Trophoblast cell (in vitro differentiated cells and primary cell): ENCODE results near the gene ENTR1.

Source experiments
- DNase-seq, 2 donors: peaks; one replicate each; pipeline ENCODE4 v3.0.0-alpha.2; 2016
- H2AFZ ChIP-seq: 2 replicates; pipeline ENCODE4 v1.6.1; 2013; ENCODE audit warnings: low read length, moderate library complexity, mild to moderate bottlenecking; ENCODE audit not compliant: insufficient read depth, poor library complexity
- H2AK5ac ChIP-seq: 2 replicates; pipeline ENCODE4 v1.6.1; 2013; ENCODE audit warnings: mild to moderate bottlenecking, low read length
- H2BK120ac ChIP-seq: 2 replicates; pipeline ENCODE4 v1.6.1; 2013; ENCODE audit warnings: low read length, mild to moderate bottlenecking, moderate library complexity; ENCODE audit not compliant: insufficient read depth, poor library complexity
- H2BK12ac ChIP-seq: 2 replicates; pipeline ENCODE4 v1.6.1; 2013; ENCODE audit warnings: mild to moderate bottlenecking, low read length, moderate library complexity
- H2BK5ac ChIP-seq: 2 replicates; pipeline ENCODE4 v1.6.1; 2013; ENCODE audit warnings: low read length, low read depth, moderate library complexity, mild to moderate bottlenecking; ENCODE audit not compliant: poor library complexity
- H3K14ac ChIP-seq: 2 replicates; pipeline ENCODE4 v1.6.1; 2013; ENCODE audit warnings: mild to moderate bottlenecking, low read length
- H3K18ac ChIP-seq: 2 replicates; pipeline ENCODE4 v1.6.1; 2013; ENCODE audit warnings: mild to moderate bottlenecking, low read length
- H3K23ac ChIP-seq: 2 replicates; pipeline ENCODE4 v1.6.1; 2013; ENCODE audit warnings: low read length
- H3K27ac ChIP-seq: 2 replicates; pipeline ENCODE4 v1.5.1; 2013; ENCODE audit warnings: low read depth, mild to moderate bottlenecking, inconsistent platforms, low read length, moderate library complexity
- H3K27me3 ChIP-seq: 2 replicates; pipeline ENCODE4 v1.6.1; 2013; ENCODE audit warnings: inconsistent platforms, mild to moderate bottlenecking, low read length, moderate library complexity; ENCODE audit not compliant: insufficient read depth
- H3K36me3 ChIP-seq, 2 experiments: 1 replicate in 1 of 2; 2 replicates in 1 of 2; pipeline ENCODE4 v1.6.1; 2013; ENCODE audit warnings: low read length in 2 of 2, mild to moderate bottlenecking in 2 of 2, moderate library complexity in 1 of 2; ENCODE audit not compliant: insufficient read depth in 2 of 2, control insufficient read depth in 1 of 2
- H3K4ac ChIP-seq: 2 replicates; pipeline ENCODE4 v1.6.1; 2013; ENCODE audit warnings: low read depth, mild to moderate bottlenecking, low read length, moderate library complexity
- H3K4me1 ChIP-seq, 2 experiments: 1 replicate in 1 of 2; 2 replicates in 1 of 2; pipeline ENCODE4 v1.6.1; 2013; ENCODE audit warnings: low read length in 2 of 2, mild to moderate bottlenecking in 2 of 2, moderate library complexity in 1 of 2; ENCODE audit not compliant: insufficient read depth in 2 of 2, control insufficient read depth in 1 of 2
- H3K4me2 ChIP-seq: 2 replicates; pipeline ENCODE4 v1.6.1; 2013; ENCODE audit warnings: inconsistent platforms, mild to moderate bottlenecking, low read length, moderate library complexity
- H3K4me3 ChIP-seq: 2 replicates; pipeline ENCODE4 v1.5.1; 2013; ENCODE audit warnings: mild to moderate bottlenecking, low read depth, low read length, inconsistent platforms
- H3K79me1 ChIP-seq: one replicate; pipeline ENCODE4 v1.6.1; 2013; ENCODE audit warnings: low read length
- H3K79me2 ChIP-seq: 2 replicates; pipeline ENCODE4 v1.6.1; 2013; ENCODE audit warnings: low read length, mild to moderate bottlenecking; ENCODE audit not compliant: control insufficient read depth, insufficient read depth, poor library complexity
- H3K9ac ChIP-seq: 2 replicates; pipeline ENCODE4 v1.6.1; 2013; ENCODE audit warnings: mild to moderate bottlenecking, low read length
- H3K9me3 ChIP-seq: 2 replicates; pipeline ENCODE4 v1.6.1; 2013; ENCODE audit warnings: low read depth, mild to moderate bottlenecking, control low read depth, inconsistent platforms, low read length; ENCODE audit not compliant: insufficient read depth
- H4K12ac ChIP-seq: 2 replicates; pipeline ENCODE4 v1.6.1; 2013; ENCODE audit warnings: low read depth, mild to moderate bottlenecking, low read length, moderate library complexity
- H4K8ac ChIP-seq: 2 replicates; pipeline ENCODE4 v1.6.1; 2013; ENCODE audit warnings: low read depth, mild to moderate bottlenecking, low read length, moderate library complexity
- H4K91ac ChIP-seq: one replicate; pipeline ENCODE4 v1.6.1; 2013; ENCODE audit warnings: low read depth, mild to moderate bottlenecking, low read length, moderate library complexity
- WGBS: extraction: QIAGEN DNeasy Blood & Tissue Kit; methylation state at CpG from one replicate; pipeline ENCODE4 v1.1.7; 2013; ENCODE audit warnings: missing lambda C conversion rate; ENCODE audit not compliant: insufficient read length, insufficient coverage; ENCODE audit errors: extremely low coverage; 5-methylcytosine and 5-hydroxymethylcytosine counted together

ENTR1 gene

GRCh38 chr9:136404801-136405136 is 5.6 kb downstream of the ENTR1 start:
- no peaks in the 10 kb centered on the region for H3K9me3 ChIP-seq
- no peak overlapping the region for H4K91ac ChIP-seq
- H3K4ac ChIP-seq, result no peak overlapping the region
- no peaks in the 10 kb centered on the region for H3K27me3 ChIP-seq
- no peak overlapping the region for H3K27ac ChIP-seq
- no CpG with 5 or more reads among the region's 14 CpGs for WGBS
- peaks cover 5% of the 10 kb centered on the region for H3K79me1 ChIP-seq
- no peak overlapping the region for H3K9ac ChIP-seq
- peaks cover 40 to 43% of the 10 kb centered on the region in 2 experiments for H3K36me3 ChIP-seq
- H3K23ac ChIP-seq, result no peak overlapping the region
- no peak overlapping the region for H3K14ac ChIP-seq
- H2BK120ac ChIP-seq, result no peak overlapping the region
- no peak for DNase-seq
- H4K8ac ChIP-seq, result no peak overlapping the region
- H3K79me2 ChIP-seq, result peaks cover 4% of the 10 kb centered on the region
- H2AK5ac ChIP-seq, result no peak overlapping the region
- H2AFZ ChIP-seq, result no peak overlapping the region
- H2BK5ac ChIP-seq, result no peak overlapping the region
- H3K4me2 ChIP-seq, result no peak overlapping the region
- H2BK12ac ChIP-seq, result no peak overlapping the region
- no peak overlapping the region for H3K4me3 ChIP-seq
- H3K18ac ChIP-seq, result no peak overlapping the region
- H4K12ac ChIP-seq, result no peak overlapping the region
- peaks cover 21 to 23% of the 10 kb centered on the region in 2 experiments for H3K4me1 ChIP-seq

GRCh38 chr9:136403915-136404800 is 6.3 kb downstream of the ENTR1 start:
- Histone ChIP-seq H3K4me3 (no peak overlapping the region), H2BK120ac (no peak overlapping the region)
- no peak for DNase-seq

GRCh38 chr9:136403538-136403914 is 6.9 kb downstream of the ENTR1 start:
- H2AFZ ChIP-seq, result no peak overlapping the region
- H2BK5ac ChIP-seq, result no peak overlapping the region
- no peak overlapping the region for H3K27ac ChIP-seq
- H4K91ac ChIP-seq, result no peak overlapping the region
- H3K4me1 ChIP-seq, result peaks cover 16 to 28% of the 10 kb centered on the region in 2 experiments
- no peak overlapping the region for H2BK120ac ChIP-seq
- H3K36me3 ChIP-seq, result peaks cover 43 to 46% of the 10 kb centered on the region in 2 experiments
- no CpG with 5 or more reads among the region's 5 CpGs for WGBS
- H3K4ac ChIP-seq, result no peak overlapping the region
- H3K27me3 ChIP-seq, result no peaks in the 10 kb centered on the region
- no peak overlapping the region for H3K9ac ChIP-seq
- no peak overlapping the region for H2AK5ac ChIP-seq
- H3K9me3 ChIP-seq, result no peaks in the 10 kb centered on the region
- no peak overlapping the region for H3K4me3 ChIP-seq
- no peak overlapping the region for H3K23ac ChIP-seq
- no peak overlapping the region for H2BK12ac ChIP-seq
- H4K8ac ChIP-seq, result no peak overlapping the region
- DNase-seq, result no peak
- no peak overlapping the region for H3K4me2 ChIP-seq
- H3K79me1 ChIP-seq, result peaks cover 5% of the 10 kb centered on the region
- no peak overlapping the region for H3K18ac ChIP-seq
- no peak overlapping the region for H3K14ac ChIP-seq
- no peak overlapping the region for H4K12ac ChIP-seq
- peaks cover 9% of the 10 kb centered on the region for H3K79me2 ChIP-seq

More at GRCh38 chr9:136403915-136404800, 6.3 kb downstream of the ENTR1 start:
- no peak overlapping the region for H3K23ac ChIP-seq
- no peaks in the 10 kb centered on the region for H3K27me3 ChIP-seq
- H2BK12ac ChIP-seq, result no peak overlapping the region
- H3K79me1 ChIP-seq, result peaks cover 5% of the 10 kb centered on the region
- H2BK5ac ChIP-seq, result no peak overlapping the region
- H2AFZ ChIP-seq, result no peak overlapping the region
- H4K91ac ChIP-seq, result no peak overlapping the region
- H3K9ac ChIP-seq, result no peak overlapping the region
- no peak overlapping the region for H3K4me2 ChIP-seq
- no peaks in the 10 kb centered on the region for H3K9me3 ChIP-seq
- peaks cover 40 to 43% of the 10 kb centered on the region in 2 experiments for H3K36me3 ChIP-seq
- H2AK5ac ChIP-seq, result no peak overlapping the region
- H3K79me2 ChIP-seq, result peaks cover 8% of the 10 kb centered on the region
- no peak overlapping the region for H3K27ac ChIP-seq
- H4K12ac ChIP-seq, result no peak overlapping the region
- no peak overlapping the region for H3K4ac ChIP-seq
- H4K8ac ChIP-seq, result no peak overlapping the region
- peaks cover 16 to 21% of the 10 kb centered on the region in 2 experiments for H3K4me1 ChIP-seq
- no peak overlapping the region for H3K14ac ChIP-seq
- no peak overlapping the region for H3K18ac ChIP-seq
- no CpG with 5 or more reads among the region's 32 CpGs for WGBS

GRCh38 chr9:136402067-136402466 is 8.3 kb downstream of the ENTR1 start:
- peaks cover 5% of the 10 kb centered on the region for H3K79me1 ChIP-seq
- H2AFZ ChIP-seq, result no peak overlapping the region
- H3K23ac ChIP-seq, result no peak overlapping the region
- peak overlapping the region; percentile 3 for H3K27ac ChIP-seq
- no peaks in the 10 kb centered on the region for H3K27me3 ChIP-seq
- no peak overlapping the region for H3K14ac ChIP-seq
- H3K36me3 ChIP-seq, result peaks cover 43 to 47% of the 10 kb centered on the region in 2 experiments
- no peak overlapping the region for H2BK5ac ChIP-seq
- DNase-seq, result peak in 1 of 2 donors; percentile 18
- no peak overlapping the region for H4K91ac ChIP-seq
- H2BK12ac ChIP-seq, result no peak overlapping the region
- no peak overlapping the region for H3K4me3 ChIP-seq
- no peak overlapping the region for H3K9ac ChIP-seq
- H3K79me2 ChIP-seq, result peaks cover 9% of the 10 kb centered on the region
- H2AK5ac ChIP-seq, result no peak overlapping the region
- H3K4ac ChIP-seq, result no peak overlapping the region
- no peak overlapping the region for H3K4me2 ChIP-seq
- peaks cover 16 to 30% of the 10 kb centered on the region in 2 experiments for H3K4me1 ChIP-seq
- H2BK120ac ChIP-seq, result no peak overlapping the region
- no CpG with 5 or more reads among the region's 13 CpGs for WGBS
- no peaks in the 10 kb centered on the region for H3K9me3 ChIP-seq
- H4K12ac ChIP-seq, result peak overlapping the region; percentile 5
- H3K18ac ChIP-seq, result no peak overlapping the region
- no peak overlapping the region for H4K8ac ChIP-seq
